A172 (cell line): ENCODE results near the gene FKRP. TPM values are rescaled to one million over a fixed set of nuclear protein-coding genes. Genes with fewer than 3 reads are reported as not detected.
A peak's percentile ranks its signal among the peaks of the same experiment; 100 is the strongest.
"Not testable (repeated sequence)": the region's sequence is repeated elsewhere in the genome, so short reads cannot be mapped to it uniquely, and the experiment has no call there.

Source experiments
- DNase-seq: peaks from one replicate; pipeline ENCODE4 v3.0.0-alpha.2; 2015; ENCODE audit warnings: low spot score
- total RNA-seq: library from RNA; depleted of rRNA; stranded (reverse); fragments of >200 nt; shearing (Covaris generic); gene quantifications from 2 replicates; pipeline ENCODE4 v1.2.3, GENCODE V29; 2014

The FKRP gene
- total RNA-seq, 1 experiment from 2014 or later, result 14.2 TPM

DNA sequence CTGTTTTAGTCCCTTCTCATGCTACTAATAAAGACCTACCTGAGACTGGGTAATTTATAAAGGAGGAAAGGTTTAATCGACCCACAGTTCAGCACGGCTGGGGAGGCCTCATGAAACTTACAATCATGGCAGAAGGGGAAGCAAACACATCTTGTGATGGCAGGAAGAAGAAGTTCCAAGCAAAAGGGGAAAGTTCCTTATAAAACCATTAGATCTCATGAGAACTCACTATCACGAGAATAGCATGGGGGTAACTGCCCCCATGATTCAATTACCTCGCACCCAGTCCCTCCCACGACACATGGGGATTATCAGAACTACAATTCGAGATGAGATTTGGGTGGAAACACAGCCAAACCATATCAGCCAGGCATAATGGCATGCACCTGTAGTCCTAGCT is 13.3 kb downstream of the FKRP start:
- no peak for DNase-seq

DNA sequence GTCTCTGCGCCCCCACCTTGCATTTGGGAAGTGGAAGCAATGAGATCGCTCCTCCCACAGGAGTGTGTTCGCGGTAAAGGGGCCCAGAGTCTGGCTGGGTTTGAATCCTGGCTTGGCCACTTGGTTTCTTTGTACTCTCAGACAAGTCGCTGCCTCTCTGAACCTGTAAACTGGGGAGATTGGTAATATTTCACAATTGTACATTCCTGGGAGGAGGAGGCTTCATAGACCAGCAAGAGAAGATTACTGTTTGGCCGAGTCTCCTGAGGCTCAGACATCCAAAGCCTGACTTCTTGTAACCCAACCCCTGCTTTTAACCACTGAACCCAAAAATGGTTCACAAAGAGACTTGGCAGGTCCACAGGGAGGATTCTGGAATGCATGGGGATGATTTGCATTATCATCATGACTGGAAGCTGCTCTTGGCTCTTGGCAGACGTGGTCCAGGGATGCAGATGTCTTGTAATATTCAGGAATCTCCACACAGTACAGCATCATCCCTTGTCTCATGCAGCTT is 14.0 kb downstream of the FKRP start:
- DNase-seq, result no peak

GRCh38 chr19:46760363-46760762 is 14.5 kb downstream of the FKRP start:
- DNase-seq, result no peak

- DNase-seq, result not testable (repeated sequence)
Measured at GRCh38 chr19:46760897-46761296, 15.0 kb downstream of the FKRP start.

DNA sequence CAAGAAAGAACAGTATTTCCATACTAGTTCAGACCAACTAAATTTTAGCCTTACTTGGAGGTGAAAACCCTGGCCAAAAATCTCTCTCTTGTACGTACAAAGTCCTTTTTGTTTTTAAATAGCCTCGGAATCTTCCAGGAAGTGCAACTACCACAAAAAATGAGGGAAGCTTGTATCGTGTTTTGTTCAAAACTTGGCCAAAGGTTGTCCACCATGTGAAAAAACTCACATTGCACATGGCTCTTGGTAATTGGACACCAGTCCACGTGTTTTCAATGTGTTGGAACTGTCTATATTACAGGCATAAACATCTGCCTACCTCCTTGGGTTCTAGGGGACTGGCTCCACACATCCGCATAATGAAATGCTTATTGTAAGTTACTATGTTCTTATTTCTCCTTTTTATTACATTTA is 15.6 kb downstream of the FKRP start:
- no peak for DNase-seq

GRCh38 chr19:46762245-46762890 is 16.5 kb downstream of the FKRP start:
- no peak for DNase-seq

DNA sequence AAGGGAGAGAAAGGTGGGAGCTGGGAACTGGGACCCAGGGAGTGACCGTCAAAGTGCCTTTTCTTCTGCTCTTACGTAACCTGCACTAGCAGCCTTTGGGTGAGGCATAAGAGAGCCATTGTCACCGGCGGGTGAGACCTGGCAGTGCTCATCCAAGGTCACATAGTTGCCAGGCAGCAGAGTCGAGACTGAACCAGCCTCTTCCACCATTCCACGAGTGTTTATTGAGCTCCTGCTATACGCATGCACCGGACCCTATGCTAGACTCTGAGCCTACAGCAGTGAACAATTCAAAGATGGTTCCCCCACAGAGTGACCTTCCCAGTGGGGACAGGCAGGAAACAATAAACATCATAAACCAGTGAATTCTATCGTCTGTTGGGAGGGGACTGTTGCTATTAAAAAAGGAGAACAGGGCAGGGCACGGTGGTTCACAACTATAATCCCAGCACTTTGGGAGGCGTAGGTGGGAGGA is 19.0 kb downstream of the FKRP start:
- DNase-seq, result no peak

GRCh38 chr19:46766569-46767317 is 20.9 kb downstream of the FKRP start:
- no peak for DNase-seq

- not testable (repeated sequence) for DNase-seq
Measured at GRCh38 chr19:46768746-46769145, 22.9 kb downstream of the FKRP start.

DNA sequence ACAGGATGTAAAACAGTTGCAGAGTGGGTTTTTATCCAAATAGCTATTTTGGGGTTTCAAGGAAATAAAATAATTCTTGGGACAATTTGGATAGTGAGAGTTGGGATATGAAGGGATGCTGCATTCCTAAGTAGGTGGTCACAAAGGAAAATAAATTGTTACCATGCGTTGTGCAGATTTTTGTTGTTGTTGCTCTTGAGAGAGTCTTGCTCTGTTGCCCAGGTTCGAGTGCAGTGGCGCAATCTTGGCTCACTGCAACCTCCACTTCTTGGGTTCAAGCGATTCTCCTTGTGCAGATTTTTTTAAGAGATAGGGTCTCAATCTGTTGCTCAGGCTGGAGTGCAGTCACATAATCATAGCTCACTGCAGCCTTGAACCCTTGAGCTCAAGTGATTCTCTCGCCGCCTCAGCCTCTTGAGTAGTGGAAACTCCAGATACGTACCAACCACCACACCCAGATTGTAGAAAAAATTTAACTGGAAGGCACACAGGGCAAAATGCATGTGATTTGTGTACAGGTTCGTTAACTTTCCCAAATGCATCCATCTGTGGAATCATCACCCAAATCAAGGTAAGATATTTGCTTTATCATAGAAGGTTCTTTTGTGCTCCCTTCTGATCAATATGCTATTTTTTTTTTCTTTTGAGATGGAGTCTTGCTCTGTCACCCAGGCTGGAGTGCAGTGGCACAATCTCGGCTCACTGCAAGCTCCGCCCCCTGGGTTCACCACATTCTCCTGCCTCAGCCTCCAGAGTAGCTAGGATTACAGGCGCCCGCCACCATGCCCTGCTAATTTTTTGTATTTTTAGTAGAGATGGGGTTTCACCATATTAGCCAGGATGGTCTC is 26.5 kb downstream of the FKRP start:
- DNase-seq, result no peak

DNA sequence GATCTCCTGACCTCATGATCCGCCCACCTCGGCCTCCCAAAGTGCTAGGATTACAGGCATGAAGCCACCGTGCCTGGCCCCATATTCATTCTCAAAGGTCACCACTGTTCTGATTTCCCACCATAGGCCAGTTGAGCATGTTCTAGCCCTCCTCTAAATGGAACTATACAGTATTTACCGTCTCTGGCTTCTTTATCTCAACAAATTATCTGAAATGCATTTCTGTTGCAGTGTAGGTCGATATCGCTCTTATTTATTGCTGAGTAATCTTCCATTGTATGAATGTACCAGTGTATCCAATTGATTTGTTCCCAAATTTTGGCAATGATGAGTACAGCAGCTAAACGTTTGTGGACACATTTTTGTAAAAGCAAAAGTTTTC is 27.2 kb downstream of the FKRP start:
- DNase-seq, result no peak

DNA sequence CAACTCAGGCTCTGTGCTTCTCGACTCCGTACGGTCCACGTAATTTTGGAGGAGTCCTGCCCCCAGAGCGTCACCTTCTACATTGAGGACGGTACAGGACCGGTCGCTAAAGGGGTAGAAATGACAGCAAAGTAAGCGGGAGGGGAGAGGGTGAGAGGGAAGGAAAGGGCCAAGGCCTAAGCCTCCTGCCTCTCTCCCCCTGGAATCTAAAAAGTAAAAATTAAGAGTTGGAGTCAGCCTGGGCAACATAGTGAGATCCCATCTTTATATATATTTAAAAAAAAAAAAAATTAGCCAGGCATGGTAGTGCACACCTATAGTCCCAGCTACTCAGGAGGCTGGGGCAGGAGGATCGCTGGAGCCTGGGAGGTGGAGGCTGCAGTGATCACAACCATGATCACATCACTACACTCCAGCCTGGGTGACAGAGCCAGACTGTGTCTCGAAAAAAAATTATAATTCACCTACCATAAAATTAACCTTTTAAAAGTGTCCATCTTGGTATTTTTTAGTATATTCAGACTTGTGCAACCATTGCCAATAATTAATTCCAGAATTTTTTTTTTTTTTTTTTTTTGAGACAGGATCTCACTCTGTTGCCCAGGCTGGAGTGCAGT is 29.9 kb downstream of the FKRP start:
- no peak for DNase-seq

DNA sequence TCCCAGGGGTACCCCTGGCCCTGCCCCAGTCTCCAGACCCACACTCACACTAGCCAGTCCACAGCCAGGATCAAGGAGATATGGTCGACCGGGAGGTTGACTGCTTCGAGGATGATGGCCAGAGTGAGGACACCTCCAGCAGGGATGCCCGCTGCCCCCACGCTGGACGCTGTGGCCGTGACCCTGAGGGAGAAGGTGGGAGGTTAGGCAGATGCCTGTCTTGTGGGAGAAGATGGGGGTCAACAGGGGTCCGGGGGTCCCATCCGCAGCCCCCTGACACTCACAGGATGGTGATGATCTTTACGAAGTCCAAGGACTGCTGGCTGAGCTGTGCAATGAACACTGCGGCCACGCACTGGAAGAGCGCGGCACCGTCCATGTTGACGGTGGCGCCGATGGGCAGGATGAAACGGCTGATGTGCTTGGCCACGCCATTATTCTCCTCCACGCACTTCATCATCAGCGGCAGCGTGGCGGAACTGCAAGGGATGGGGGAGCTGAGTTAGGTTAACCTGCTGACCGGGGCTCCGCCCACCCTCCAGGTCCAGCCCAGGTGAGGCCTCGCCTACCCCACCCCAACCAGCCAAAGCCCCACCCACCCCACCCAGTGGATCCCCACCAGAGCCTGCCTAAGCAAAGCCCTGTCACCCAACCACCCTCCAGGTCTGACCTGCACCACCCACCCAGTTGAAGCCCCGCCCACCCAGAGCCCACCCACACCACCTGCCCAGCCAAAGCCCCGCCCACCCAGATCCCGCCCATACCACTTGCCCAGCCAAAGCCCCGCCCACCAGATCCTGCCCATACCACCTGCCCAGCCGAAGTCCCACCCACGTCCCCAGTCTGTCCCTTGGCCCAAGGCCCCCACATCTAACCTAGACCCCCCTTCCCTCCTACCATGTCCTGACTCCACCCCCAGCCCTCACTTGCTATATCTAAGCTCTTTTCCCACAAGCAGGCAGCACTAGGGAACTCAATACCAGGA is 31.4 kb downstream of the FKRP start:
- DNase-seq, result no peak

DNA sequence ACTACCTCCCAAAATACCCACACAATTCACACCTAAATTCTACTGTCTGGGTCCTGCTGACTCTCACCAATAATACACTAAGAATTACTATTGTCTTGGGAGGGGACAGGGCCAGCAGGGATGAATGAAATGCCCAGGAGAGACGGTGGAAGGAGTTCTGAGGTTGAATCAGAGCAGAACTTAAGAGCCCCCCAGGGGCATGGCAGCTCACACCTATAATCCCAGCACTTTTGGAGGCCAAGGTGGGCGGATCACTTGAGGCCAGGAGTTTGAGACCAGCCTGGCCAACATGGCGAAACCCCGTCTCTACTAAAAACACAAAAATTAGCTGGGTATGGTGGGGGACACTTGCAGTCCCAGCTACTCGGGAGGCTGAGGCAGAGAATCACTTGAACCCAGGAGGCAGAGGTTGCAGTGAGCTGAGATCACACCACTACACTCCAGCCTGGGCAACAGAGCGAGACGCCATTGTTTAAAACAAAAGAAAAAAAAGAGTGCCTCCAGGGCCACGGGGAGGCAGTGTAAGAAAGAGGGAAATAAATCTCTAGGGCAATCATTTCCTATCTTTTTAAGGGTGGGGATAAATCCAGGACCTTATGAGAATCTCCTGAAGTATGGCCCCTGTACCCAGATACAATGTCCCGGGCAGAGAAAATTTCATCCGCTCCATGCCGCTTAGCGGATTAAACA is 32.2 kb downstream of the FKRP start:
- not testable (repeated sequence) for DNase-seq

GRCh38 chr19:46782355-46783019 is 36.6 kb downstream of the FKRP start:
- DNase-seq, result no peak

DNA sequence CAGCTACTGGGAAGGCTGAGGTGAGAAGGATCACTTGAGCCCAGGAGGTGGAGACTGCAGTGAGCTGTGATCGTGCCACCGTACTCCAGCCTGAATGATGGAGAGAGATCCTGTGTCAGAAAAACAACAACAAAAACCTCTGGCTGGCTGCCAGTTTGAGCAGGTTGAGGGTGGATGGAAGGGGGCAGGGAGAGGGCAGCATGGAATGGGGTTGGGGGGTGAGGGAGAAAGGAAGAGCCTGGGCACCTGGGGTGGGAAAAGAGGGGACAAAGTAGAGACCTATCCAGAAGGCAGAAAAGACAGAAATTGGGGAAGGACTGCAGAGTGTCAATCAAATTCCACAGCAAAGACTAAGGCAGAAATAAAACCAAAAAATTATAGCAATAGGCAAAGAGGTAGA is 37.8 kb downstream of the FKRP start:
- no peak for DNase-seq

GRCh38 chr19:46784262-46785053 is 38.6 kb downstream of the FKRP start:
- peak; percentile 75 for DNase-seq
